Measurements from ENCODE around the gene ERG.

The ERG gene

GRCh38 chr21:38430401-38430984 is 67.8 kb downstream of the ERG start:
- no peak for DNase-seq

- DNase-seq = no peak
These were observed 69.3 kb downstream of the ERG start for GRCh38 chr21:38429011-38429410.

GRCh38 chr21:38428211-38428610 is 70.1 kb downstream of the ERG start:
- DNase-seq = no peak

- no peak for DNase-seq
These were observed 73.8 kb downstream of the ERG start for GRCh38 chr21:38424305-38425019.

- no peak for DNase-seq
These were observed 76.2 kb downstream of the ERG start for GRCh38 chr21:38422082-38422481.

GRCh38 chr21:38420140-38420539 is 78.1 kb downstream of the ERG start:
- DNase-seq = no peak

- no peak for DNase-seq
These were observed 80.6 kb downstream of the ERG start for GRCh38 chr21:38417726-38418125.

GRCh38 chr21:38416791-38417190 is 81.5 kb downstream of the ERG start:
- DNase-seq = no peak

- no peak for DNase-seq
These were observed 84.2 kb downstream of the ERG start for GRCh38 chr21:38413958-38414548.

- DNase-seq = no peak
These were observed 87.8 kb downstream of the ERG start for GRCh38 chr21:38410466-38410865.

GRCh38 chr21:38409907-38410306 is 88.4 kb downstream of the ERG start:
- DNase-seq = no peak

- no peak for DNase-seq
These were observed 94.1 kb downstream of the ERG start for GRCh38 chr21:38404177-38404576.

GRCh38 chr21:38402795-38403194 is 95.5 kb downstream of the ERG start:
- no peak for DNase-seq

GRCh38 chr21:38402291-38402690 is 96.0 kb downstream of the ERG start:
- no peak for DNase-seq

GRCh38 chr21:38401191-38401926 is 96.9 kb downstream of the ERG start:
- DNase-seq = no peak

- no peak for DNase-seq
These were observed 97.9 kb downstream of the ERG start for GRCh38 chr21:38400195-38400919.

- DNase-seq = no peak
These were observed 99.2 kb downstream of the ERG start for GRCh38 chr21:38399103-38399502.

- no peak for DNase-seq
These were observed 102.0 kb downstream of the ERG start for GRCh38 chr21:38396325-38396724.

GRCh38 chr21:38395581-38395980 is 102.7 kb downstream of the ERG start:
- no peak for DNase-seq

- DNase-seq = no peak
These were observed 105.6 kb downstream of the ERG start for GRCh38 chr21:38392661-38393060.

GRCh38 chr21:38389896-38390295 is 108.4 kb downstream of the ERG start:
- DNase-seq = no peak

- no peak for DNase-seq
These were observed 109.0 kb downstream of the ERG start for GRCh38 chr21:38389354-38389676.

GRCh38 chr21:38388647-38389353 is 109.5 kb downstream of the ERG start:
- DNase-seq = no peak
